ENCODE results near the gene RNF187.

The RNF187 gene

GRCh38 chr1:228544021-228544850 lies 57.1 kb downstream of the RNF187 start:
- no peak for DNase-seq (ENCODE audit: low spot score)

GRCh38 chr1:228544921-228545591 lies 57.9 kb downstream of the RNF187 start:
- no peak for DNase-seq (ENCODE audit: low spot score)
- no peak for TF ChIP-seq CTCF (IDR thresholded peaks at IDR 0.05; ENCODE audit: extremely low read depth, missing control alignments)

More at GRCh38 chr1:228544021-228544850, 57.1 kb downstream of the RNF187 start:
- no peak for TF ChIP-seq CTCF (IDR thresholded peaks at IDR 0.05; ENCODE audit: extremely low read depth, missing control alignments)

All from GM20000 (cell line).